PC-9 (cell line): ENCODE results near the gene GRHPR.

Experiments used
- EZH2 ChIP-seq: fragments of 200-600 bp; sonication (generic); IDR thresholded peaks from 2 replicates; pipeline ENCODE4 v1.8.0; 2017; ENCODE audit warnings: antibody characterized with exemption, low read depth
- TF ChIP-seq, protein P1 (sequence below): fragments of 200-600 bp; sonication (generic); conservative IDR thresholded peaks from 2 replicates; pipeline ENCODE4 v1.6.1; 2017; ENCODE audit warnings: mixed run types, antibody characterized with exemption, mild to moderate bottlenecking, moderate library complexity

DNA sequence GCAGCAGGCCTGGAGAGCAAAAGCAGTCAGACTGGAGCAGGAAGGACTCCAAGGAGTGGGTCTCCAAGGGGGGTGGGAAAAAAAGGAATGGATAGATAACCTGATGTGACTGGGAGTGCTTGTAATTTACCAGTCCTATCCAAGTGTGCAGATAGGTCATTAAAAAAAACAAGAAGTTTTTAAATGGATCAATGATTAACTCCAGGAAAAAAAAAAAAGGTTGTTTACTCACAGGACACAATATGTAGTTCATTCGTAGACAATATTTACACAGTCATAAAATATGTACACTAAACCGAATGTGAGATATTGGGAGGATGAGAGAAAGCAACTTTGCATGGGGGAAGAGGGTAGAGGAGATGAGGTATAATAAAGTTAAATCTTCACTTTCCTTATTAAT is 22.4 kb downstream of the GRHPR start:
- TF ChIP-seq, protein P1, sequence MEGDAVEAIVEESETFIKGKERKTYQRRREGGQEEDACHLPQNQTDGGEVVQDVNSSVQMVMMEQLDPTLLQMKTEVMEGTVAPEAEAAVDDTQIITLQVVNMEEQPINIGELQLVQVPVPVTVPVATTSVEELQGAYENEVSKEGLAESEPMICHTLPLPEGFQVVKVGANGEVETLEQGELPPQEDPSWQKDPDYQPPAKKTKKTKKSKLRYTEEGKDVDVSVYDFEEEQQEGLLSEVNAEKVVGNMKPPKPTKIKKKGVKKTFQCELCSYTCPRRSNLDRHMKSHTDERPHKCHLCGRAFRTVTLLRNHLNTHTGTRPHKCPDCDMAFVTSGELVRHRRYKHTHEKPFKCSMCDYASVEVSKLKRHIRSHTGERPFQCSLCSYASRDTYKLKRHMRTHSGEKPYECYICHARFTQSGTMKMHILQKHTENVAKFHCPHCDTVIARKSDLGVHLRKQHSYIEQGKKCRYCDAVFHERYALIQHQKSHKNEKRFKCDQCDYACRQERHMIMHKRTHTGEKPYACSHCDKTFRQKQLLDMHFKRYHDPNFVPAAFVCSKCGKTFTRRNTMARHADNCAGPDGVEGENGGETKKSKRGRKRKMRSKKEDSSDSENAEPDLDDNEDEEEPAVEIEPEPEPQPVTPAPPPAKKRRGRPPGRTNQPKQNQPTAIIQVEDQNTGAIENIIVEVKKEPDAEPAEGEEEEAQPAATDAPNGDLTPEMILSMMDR, result no peak
- TF ChIP-seq EZH2, result no peak
